MM.1S (cell line): ENCODE data around the gene MYD88.

Experiments used
- CTCF ChIP-seq: fragments of 300-600 bp; sonication (generic); IDR thresholded peaks from 2 replicates; pipeline ENCODE4 v1.5.1; 2016; ENCODE audit warnings: antibody characterized with exemption, low read length, mixed read lengths
- EZH2phosphoT487 ChIP-seq: fragments of 300-600 bp; sonication (generic); IDR thresholded peaks from 2 replicates; pipeline ENCODE4 v1.6.1; 2018; ENCODE audit warnings: antibody characterized with exemption, low read length

GRCh38 chr3:38163841-38164642, 25.6 kb downstream of the MYD88 start:
- TF ChIP-seq EZH2phosphoT487: no peak
- TF ChIP-seq CTCF: no peak
